GM19468 (cell line): ENCODE measurements around the gene TCTN1.
A peak's percentile ranks its signal among the peaks of the same experiment; 100 is the strongest.
"Not testable (repeated sequence)": the region's sequence is repeated elsewhere in the genome, so short reads cannot be mapped to it uniquely, and the experiment has no call there.

Source experiments
- ATAC-seq: cut with Tn5 transposase; IDR thresholded peaks from one replicate; pipeline ENCODE4 v1.9.1; 2021; ENCODE audit warnings: mild to moderate bottlenecking, moderate library complexity, moderate number of reproducible peaks; ENCODE audit not compliant: unreplicated experiment; ENCODE audit errors: extremely low read depth

The TCTN1 gene

DNA sequence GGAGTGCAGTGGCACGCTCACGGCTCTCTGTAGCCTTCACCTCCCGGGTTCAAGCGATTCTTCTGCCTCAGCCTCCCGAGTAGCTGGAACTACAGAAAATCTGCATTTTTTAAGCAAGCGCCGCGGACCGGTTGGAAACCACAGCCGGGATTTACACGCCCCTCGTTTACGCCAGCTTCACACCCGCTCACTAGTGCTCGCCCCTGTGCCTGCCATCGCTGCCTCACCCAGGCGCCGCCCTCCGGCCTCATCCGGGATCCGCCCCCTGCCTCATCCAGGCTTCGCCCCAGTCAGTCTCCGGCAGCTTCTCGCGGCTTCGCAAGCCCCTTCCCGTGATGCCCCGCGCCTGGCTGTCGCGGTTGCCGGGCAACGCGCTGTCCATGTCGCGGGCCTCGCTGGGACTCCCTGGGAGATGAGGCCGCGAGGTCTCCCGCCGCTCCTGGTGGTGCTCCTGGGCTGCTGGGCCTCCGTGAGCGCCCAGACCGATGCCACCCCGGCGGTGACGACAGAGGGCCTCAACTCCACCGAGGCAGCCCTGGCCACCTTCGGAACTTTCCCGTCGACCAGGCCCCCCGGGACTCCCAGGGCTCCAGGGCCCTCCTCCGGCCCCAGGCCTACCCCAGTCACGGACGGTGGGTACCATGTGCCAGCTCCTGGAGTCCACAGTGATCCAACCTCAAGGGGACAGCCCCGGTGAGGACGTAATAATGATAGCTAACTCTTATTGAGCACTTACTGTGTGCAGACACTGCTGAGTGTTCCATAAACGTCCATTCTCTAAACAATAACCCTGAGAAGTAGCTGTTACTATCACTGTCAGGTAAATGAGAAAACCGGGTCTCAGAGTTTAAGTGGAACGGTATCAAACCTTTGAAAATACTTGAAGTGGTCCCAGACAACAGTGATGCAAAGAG is at the start of gene TCTN1:
TSS of gene TCTN1 (plus strand) at position 359 of the 914 bp plus-strand sequence. CDS start at position 413, 54 bp downstream.
- ATAC-seq, result peak; percentile 89

DNA sequence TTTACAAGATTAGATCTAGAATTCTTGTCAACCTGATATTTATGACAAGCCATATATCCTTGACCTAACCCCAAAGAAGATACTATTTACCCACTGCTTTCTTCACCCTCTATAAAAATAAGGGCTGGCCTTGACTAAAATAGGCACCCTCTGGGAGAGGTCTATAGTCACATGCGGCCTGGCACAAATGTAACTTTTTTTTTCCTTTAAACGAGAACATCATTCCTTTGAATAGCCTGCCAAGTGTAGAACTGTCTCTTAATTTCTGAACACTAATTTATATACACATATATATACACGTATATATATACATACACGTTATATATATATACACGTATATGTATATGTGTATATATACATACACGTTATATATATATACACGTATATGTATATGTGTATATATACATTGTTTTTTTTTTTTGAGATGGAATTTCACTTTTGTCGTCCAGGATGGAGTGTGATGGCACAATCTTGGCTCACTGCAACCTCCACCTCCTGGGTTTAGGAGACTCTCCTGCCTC is 49.4 kb upstream of the TCTN1 start:
- ATAC-seq, result no peak

DNA sequence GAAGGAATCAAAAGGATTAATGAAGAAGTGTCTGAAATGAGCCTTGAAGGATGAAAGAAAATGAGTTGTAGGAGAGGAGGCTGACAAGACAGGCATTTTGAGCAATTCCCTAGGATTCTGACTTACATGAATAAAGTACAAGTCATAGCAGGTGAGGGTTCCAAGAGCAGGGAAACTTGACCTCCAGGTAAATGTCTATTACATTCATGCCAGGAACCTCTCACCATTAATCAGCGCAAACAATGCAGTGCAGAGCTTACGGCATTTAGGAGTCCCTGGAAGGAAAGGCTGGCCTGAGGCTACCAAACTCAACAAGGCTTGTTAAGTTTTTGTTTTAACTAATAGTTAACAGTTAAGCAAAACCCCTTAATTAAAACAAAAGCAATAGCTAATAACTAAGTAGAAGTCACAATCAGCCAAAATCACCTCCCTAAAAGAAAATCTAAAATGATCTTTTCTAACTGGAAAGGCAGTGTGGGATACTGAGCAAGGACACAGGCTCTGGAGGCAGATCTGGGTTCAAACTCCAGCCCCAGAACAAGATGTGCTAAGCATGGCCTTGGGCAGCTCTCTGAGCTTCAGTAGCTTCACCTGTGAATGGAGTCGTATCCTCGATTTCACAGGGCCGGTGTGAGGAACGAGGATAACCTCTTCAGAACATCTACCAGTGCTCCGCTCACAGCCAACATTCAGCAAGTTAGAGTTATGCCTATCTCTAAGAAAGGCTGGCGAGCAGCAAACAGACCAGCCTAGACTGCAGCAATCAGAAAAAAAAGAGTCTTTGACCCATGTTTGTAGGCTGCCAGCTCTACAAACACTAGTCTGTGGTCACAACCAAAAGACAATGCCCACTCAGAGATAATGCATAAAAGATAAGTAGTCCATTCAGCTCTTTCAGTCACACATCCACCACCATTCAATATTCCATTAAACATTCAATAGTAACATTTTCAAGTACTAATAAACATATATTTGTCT is 47.7 kb upstream of the TCTN1 start:
- ATAC-seq, result no peak

DNA sequence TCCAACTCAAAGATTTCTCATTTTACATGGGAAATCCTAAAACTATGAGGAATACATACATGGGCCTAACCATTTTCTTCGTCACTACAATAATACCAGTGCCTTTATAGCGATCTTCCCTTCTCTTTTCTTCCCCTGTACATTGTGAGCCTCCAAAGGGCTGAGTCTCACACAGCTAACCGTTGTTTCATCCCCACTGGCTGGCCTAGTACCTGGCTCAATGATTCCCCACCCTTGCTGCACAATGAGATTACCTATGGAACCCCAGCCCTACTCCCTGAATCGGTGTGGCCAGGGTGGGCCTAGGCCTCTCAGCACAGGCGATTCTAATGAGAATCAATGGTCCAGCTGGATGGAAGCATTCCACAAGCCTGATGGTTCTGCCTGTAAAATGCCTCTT is 46.9 kb upstream of the TCTN1 start:
- ATAC-seq, result no peak

DNA sequence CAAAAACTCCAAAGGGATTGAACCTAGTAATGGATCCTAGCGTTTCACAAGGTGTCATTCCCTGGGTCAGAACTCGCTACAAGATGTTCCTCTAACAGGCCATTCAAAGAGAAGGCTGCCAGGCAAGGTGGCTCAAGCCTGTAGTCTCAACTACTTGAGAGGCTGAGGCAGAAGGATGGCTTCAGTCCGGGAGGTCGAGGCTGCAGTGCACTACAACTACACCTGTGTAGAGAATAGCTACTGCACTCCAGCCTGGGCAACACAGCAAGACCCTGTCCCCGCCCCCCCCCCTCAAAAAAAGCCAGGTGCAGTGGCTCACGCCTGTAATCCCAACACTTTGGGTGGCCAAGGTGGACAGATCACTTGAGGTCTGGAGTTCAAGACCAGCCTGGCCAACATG is 45.2 kb upstream of the TCTN1 start:
- ATAC-seq, result no peak

DNA sequence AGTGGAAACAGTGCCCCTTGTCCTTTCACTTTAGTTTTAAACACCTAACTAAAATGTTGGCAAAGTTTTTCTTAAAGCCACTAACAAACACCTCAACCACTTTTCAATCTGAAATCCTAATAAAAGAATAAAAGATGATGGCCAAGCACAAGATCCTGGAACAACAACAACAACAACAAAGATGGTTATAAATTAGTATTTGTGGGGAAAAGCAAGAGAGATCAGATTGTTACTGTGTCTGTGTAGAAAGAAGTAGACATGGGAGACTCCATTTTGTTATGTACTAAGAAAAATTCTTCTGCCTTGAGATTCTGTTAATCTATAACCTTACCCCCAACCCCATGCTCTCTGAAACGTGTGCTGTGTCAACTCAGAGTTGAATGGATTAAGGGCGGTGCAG is 44.1 kb upstream of the TCTN1 start:
- not testable (repeated sequence) for ATAC-seq

DNA sequence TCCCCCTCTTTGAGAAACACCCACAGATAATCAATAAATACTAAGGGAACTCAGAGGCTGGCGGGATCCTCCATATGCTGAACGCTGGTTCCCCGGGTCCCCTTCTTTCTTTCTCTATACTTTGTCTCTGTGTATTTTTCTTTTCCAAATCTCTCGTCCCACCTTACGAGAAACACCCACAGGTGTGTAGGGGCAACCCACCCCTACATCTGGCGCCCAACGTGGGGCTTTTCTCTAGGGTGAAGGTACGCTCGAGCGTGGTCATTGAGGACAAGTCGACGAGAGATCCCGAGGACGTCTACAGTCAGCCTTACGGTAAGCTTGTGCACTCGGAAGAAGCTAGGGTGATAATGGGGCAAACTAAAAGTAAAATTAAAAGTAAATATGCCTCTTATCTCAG is 43.1 kb upstream of the TCTN1 start:
- not testable (repeated sequence) for ATAC-seq

DNA sequence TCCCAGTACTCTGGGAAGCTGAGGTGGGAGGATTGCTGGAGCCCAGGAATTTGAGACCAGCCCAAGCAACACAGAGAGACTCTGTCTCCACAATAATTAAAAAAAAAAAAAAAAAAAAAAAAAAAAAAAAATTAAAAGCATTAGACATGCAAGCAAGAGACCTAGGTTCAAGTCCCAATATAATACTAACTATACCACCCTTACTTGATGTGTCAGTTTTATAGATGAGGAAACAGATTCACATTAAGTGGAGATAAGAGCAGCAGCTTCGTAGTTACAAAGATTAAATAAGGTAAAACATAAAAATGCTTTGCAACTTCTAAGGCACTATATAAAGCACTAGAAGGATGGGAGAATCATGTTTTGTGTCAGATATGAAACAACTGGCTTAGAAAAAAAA is 39.9 kb upstream of the TCTN1 start:
- no peak for ATAC-seq

DNA sequence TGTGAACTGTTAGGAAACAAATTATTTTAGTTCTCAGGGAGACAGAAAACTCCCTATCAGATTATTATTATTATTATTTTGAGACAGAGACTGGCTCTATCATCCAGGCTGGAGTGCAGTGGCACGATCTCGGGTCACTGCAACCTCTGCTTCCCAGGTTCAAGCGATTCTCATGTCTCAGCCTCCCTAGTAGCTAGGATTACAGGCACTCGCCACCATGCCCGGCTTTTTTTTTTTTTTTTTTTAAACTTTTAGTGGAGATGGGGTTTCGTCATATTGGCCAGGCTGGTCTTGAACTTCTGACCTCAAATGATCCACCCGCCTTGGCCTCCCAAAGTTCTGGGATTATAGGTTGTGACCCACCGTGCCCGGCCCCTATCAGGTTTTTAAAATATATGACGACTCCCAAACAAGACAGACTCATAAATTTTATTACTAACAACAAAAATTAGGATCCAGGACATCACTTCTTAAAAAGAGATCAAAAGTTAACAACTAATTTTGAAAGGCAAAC is 39.2 kb upstream of the TCTN1 start:
- not testable (repeated sequence) for ATAC-seq

DNA sequence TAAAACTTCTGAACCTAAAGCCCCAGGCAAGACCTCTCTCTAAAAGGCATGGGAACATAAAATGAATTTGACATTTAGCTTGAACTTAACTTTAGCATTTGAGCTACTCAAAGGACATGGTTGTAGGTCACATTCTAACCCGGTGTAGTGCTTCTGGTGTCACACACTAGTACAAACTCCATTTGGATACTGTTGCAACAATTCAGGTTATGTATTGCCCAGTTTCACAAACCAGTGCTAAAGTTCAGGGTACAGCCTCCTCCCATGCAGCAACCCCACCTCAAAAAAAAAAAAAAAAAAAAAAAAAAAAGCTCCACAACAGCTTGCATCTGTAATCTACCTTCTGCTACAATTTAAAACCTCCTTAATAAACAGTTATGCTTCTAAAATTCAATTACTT is 38.6 kb upstream of the TCTN1 start:
- no peak for ATAC-seq

DNA sequence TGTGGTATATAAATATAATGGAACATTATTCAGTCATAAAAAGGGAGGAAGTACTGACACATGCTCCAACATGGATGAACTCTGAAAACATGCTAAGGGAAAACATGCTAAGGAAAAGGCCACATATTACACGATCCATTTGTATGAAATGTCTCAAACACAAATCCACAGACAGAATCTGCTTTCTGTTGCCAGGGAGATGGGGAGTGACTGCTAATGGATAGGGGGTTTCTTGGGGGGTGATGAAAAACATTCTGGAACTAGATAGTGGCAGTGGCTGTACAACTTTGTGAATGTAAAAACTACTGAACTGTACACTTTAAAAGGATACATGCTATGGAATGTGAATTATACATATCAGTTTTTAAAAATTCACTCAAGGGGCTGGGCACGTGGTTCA is 37.4 kb upstream of the TCTN1 start:
- ATAC-seq, result no peak

DNA sequence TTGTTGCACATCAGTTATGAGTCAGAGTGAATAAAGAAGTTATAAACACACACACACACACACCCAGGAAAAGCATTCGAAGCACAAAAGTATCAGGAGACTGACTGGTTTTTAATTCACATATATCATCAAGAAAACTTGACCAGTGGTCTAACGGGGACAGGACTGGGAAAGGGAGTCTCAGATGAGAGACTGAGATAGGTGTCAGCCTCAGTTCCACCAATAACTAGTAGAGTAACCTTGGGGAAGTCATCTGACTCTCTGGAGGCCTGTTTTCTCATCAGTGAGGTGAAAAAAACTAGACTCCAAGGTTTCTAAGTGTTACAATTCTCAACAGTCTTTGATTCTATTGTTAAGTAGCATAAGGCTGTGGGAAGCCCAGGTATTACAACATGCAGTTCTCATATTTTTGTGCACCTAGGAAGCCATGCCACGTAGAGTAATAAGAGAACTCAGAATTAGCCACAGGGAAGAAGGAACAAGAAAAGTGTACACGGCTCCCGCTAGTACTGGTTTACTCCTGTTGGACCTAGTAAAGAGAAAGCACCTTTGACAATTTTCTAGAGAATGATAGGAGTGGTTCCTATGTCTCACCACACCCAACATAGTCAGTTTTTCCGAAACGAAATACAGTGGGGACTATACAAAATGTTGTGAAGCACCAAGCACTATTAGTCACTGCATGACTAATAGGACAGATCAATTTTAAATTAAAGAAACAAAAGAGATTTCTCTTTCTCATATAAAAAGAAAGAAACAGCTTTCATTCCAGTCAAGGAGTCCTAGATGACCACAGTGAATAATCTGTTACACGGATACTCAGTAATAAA is 35.9 kb upstream of the TCTN1 start:
- ATAC-seq, result no peak

DNA sequence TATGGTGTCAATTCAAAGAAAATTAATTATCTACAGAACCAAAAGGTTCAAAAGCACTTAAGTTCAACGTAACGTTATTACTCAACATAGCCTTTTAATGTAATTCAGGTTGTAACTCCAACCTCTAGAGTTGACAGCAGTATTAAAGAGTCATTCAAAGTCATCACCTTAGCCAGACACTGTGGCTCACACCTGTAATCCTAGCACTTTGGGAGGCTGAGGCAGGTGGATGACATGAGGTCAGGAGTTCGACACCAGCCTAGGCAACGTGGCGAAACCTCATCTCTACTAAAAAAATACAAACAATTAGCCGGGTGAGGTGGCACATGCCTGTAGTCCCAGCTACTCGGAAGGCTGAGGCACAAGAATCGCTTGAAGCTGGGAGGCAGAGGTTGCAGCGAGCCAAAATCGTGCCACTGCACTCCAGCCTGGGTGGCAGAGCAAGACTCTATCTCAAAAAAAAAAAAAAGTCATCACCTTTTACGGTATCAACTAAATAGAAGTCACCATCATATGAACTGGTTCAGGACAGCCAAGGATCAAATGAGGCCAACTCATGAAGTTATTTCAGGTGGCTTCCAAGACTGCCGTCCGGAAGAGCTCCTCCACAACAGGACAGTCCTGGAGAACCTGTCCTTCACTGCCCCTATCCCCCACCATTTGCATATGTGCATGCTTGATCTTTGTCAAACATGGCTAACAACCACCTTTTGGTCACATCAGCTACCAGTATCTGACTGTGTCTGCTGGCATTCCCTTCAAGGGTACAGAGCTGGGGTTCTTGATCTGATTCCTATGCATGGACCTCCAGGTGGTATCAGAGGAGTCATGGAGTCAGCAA is 35.0 kb upstream of the TCTN1 start:
- ATAC-seq, result no peak

DNA sequence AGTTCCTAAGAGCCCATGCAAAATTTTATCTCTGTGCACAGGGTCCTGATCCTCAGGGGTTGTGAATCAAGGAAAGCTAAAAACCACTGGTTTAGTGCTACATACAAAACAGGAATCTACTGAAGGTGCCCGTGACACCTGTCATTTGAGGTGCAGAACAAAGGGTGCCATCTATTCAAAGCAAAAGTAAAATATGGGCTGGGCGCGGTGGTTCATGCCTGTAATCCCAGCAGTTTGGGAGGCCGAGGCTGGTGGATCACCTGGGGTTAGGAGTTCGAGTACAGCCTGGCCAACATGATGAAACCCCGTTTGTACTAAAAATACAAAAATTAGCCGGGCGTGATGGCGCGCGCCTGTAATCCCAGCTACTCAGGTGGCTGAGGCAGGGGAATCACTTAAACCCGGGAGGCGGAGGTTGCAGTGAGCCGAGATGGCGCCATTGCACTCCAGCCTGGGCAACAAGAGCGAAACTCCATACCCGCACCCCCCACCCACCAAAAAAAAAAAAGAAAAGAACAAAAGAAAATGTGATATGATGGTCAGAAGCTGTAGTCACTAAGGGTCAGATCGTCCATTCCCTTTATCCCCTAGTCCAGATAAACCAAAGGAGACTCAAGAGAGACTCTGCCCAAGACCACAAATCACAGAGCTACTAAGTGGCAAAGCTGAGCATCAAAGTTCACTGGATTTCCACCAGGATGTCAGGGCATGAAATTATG is 34.2 kb upstream of the TCTN1 start:
- no peak for ATAC-seq

DNA sequence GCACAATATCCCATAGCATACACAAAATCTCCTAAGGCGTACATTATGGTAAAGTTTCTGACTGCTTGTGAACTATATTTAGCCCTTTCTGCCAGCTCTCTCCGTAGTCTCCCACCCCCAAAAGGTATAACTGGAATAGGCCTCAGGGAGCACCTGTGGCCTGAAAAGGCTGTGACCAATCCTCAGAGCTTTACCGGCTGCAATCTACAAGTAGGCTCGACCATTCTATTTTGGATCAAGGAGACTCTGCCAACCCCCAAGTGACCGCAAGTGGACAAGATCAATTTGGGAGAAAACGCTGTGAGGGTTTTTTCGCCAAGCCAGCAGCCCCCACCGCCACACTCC is 32.0 kb upstream of the TCTN1 start:
- no peak for ATAC-seq

DNA sequence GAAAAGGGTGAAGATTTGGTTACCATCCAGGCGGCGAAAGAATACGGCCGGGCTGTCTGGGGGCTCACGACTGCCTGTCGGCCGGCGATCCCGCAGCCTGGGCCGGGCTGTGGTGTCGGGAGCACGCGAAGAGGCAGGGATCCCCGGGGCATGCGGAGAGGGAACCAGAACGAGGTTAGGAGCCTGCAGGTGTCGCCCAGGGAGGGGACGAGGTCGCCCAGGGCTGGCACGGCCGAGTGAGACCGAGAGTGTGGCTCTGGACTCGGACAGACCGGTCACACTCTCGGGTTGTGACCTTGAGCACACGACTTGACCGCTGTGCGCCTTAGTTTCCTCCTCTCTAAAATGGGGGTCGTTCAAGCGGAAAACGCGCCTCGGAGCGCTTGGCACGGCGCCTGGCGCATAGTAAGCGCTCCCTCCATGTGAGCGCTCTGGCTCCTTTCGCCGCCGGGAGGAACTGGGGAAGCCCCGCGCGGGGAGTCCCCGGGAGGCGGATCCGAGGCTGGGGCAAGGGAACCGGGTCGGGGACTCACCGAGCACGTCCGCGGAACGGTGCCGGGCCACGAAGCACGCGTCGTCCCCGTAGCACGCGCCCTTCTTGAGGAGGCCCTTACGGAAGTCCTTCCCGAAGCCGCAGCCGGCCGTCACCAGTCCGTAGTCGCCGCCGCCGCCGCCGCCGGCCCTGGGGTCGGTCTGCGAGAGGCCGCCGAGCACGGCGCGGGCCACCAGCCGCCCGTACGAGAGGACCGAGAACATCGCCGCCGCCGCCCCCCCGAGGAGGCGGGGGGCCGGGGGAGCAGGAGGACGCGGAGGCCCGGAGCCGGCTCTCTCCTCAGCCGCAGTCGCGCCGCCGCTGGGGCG is 31.4 kb upstream of the TCTN1 start:
- peak; percentile 7 for ATAC-seq
